Caco-2 (cell line): Measurements from ENCODE around the gene RBM12. TPM values are rescaled to one million over a fixed set of nuclear protein-coding genes. Genes with fewer than 3 reads are reported as not detected.

ENCODE experiments used
- BruUV-seq: library from RNA; stranded (reverse); fragments of 400-500 nt; replicated peaks from 2 replicates; lab custom pipeline; 2021; lab: Mats Ljungman, UMichigan
- CTCF ChIA-PET: fragments of 300-600 bp; sonication (Branson Sonifier 250); formaldehyde crosslinking; loops from one replicate; lab custom pipeline; 2022; ENCODE audit warnings: antibody characterized with exemption; lab: Charles Lee
- POLR2A ChIA-PET: fragments of 300-600 bp; sonication (Branson Sonifier 250); formaldehyde crosslinking; loops from one replicate; lab custom pipeline; 2022; ENCODE audit warnings: antibody characterized with exemption; lab: Charles Lee
- DNase-seq, 2 experiments: peaks; one replicate each; pipeline versions ENCODE4 v3.0.0 to v3.0.0-alpha.2; 2020 to 2022
- H3K27me3 ChIP-seq: replicated peaks from 2 replicates; pipeline ENCODE4 v1.6.0; 2011; ENCODE audit warnings: low read length; ENCODE audit not compliant: control insufficient read depth, insufficient read depth
- H3K36me3 ChIP-seq: 2 replicates; pipeline ENCODE4 v1.5.1; 2011; ENCODE audit warnings: low read length; ENCODE audit not compliant: control insufficient read depth, insufficient read depth
- H3K4me1 ChIP-seq: fragments of 250-450 bp; sonication (Bioruptor Pico); 2 replicates; pipeline ENCODE4 v1.5.1; 2020; ENCODE audit warnings: mild to moderate bottlenecking
- H3K4me3 ChIP-seq: 2 replicates; pipeline ENCODE4 v1.5.1; 2011; ENCODE audit warnings: low read depth, mild to moderate bottlenecking, control low read depth, low read length
- H3K9me3 ChIP-seq: fragments of 250-450 bp; sonication (Bioruptor Pico); 2 replicates; pipeline ENCODE4 v1.5.1; 2020; ENCODE audit warnings: mild to moderate bottlenecking, moderate library complexity
- H3K27ac Mint-ChIP-seq: one replicate; pipeline ENCODE4 v1.8.0; 2022; ENCODE audit warnings: mixed read lengths; ENCODE audit not compliant: unreplicated experiment
- H3K27me3 Mint-ChIP-seq: one replicate; pipeline ENCODE4 v1.8.0; 2022; ENCODE audit warnings: mixed read lengths; ENCODE audit not compliant: insufficient read depth, unreplicated experiment
- H3K36me3 Mint-ChIP-seq: one replicate; pipeline ENCODE4 v1.8.0; 2022; ENCODE audit warnings: mild to moderate bottlenecking, mixed read lengths; ENCODE audit not compliant: insufficient read depth, unreplicated experiment
- H3K4me1 Mint-ChIP-seq: one replicate; pipeline ENCODE4 v1.8.0; 2022; ENCODE audit warnings: low read depth, mixed read lengths; ENCODE audit not compliant: unreplicated experiment
- H3K4me3 Mint-ChIP-seq: one replicate; pipeline ENCODE4 v1.8.0; 2022; ENCODE audit warnings: mild to moderate bottlenecking, moderate library complexity, mixed read lengths; ENCODE audit not compliant: unreplicated experiment
- H3K9me3 Mint-ChIP-seq: one replicate; pipeline ENCODE4 v1.8.0; 2022; ENCODE audit warnings: mixed read lengths; ENCODE audit not compliant: unreplicated experiment
- CTCF ChIP-seq, 2 experiments: fragments of 200-600 bp in 1 of 2; IDR thresholded peaks; 1 replicate in 1 of 2; 2 replicates in 1 of 2; pipeline versions ENCODE4 v1.5.1 to v1.8.0; 2011 to 2022; ENCODE audit warnings: antibody characterized with exemption in 1 of 2, control low read depth in 1 of 2, inconsistent platforms in 1 of 2, low read depth in 1 of 2, low read length in 1 of 2, mild to moderate bottlenecking in 1 of 2, moderate library complexity in 1 of 2; ENCODE audit not compliant: insufficient read depth in 1 of 2, severe bottlenecking in 1 of 2, unreplicated experiment in 1 of 2
- intact Hi-C: fragments of 100-400 bp; cut with micrococcal nuclease; formaldehyde crosslinking; loops from one replicate; pipeline ENCODE4 v1.10.0; 2022; ENCODE audit not compliant: unreplicated experiment
- total RNA-seq: library from RNA; stranded (reverse); gene quantifications from 2 replicates; pipeline ENCODE4 v1.2.3, GENCODE V29; 2022

RBM12 gene
- total RNA-seq, 1 experiment from 2014 or later: 147 TPM

GRCh38 chr20:35704514-35705261 lies 40.0 kb upstream of the RBM12 start:
- Histone ChIP-seq H3K9me3 (no peaks in the 10 kb centered on the region), H3K4me3 (no peak overlapping the region), H3K36me3 (peaks cover 8% of the 10 kb centered on the region), H3K4me1 (peaks cover 11% of the 10 kb centered on the region; the same call in 1 of the 2 replicates), H3K27me3 (no peaks in the 10 kb centered on the region)
- ChIA-PET CTCF (no interaction called here), POLR2A (interaction anchor here (0.6 kb wide), 1 partner anchor 533 kb away, joined by 6 read pairs; no protein-coding TSS in a partner anchor)
- intact Hi-C loops: no loop called here
- TF ChIP-seq CTCF (IDR thresholded peaks at IDR 0.05; ENCODE audit: insufficient read depth in 1 of 2, low read depth in 1 of 2, low read length in 1 of 2, severe bottlenecking in 1 of 2, unreplicated experiment in 1 of 2): no peak
- no peaks in the 10 kb centered on the region for H3K27me3 Mint-ChIP-seq
- peaks cover 100% of the 10 kb centered on the region for H3K36me3 Mint-ChIP-seq
- H3K4me3 Mint-ChIP-seq: no peak overlapping the region
- DNase-seq: no peak
- H3K9me3 Mint-ChIP-seq: no peaks in the 10 kb centered on the region
- peaks cover 21% of the 10 kb centered on the region for H3K4me1 Mint-ChIP-seq
- no TSS peak for BruUV-seq
- peak overlapping the region; percentile 47 for H3K27ac Mint-ChIP-seq

GRCh38 chr20:35702824-35703695 lies 38.4 kb upstream of the RBM12 start:
- BruUV-seq: no TSS peak
- intact Hi-C loops: no loop called here
- H3K36me3 ChIP-seq: peaks cover 8% of the 10 kb centered on the region
- ChIA-PET POLR2A (interaction anchor here (1.0 to 1.5 kb wide), 4 partner anchors 8 to 417 kb away, joined by 3 to 6 read pairs (median 3); partner anchors contain the start of gene RBM39), CTCF (interaction anchor here (0.8 kb wide), 1 partner anchor 251 kb away, joined by 3 read pairs; the partner anchor contains the start of gene SCAND1)
- peak overlapping the region; percentile 36 for H3K4me3 Mint-ChIP-seq
- peaks cover 100% of the 10 kb centered on the region for H3K36me3 Mint-ChIP-seq
- no peaks in the 10 kb centered on the region for H3K9me3 ChIP-seq
- no peak for DNase-seq
- peaks cover 15% of the 10 kb centered on the region for H3K4me1 ChIP-seq
- H3K9me3 Mint-ChIP-seq: no peaks in the 10 kb centered on the region
- TF ChIP-seq CTCF (IDR thresholded peaks at IDR 0.05; ENCODE audit: insufficient read depth in 1 of 2, low read depth in 1 of 2, low read length in 1 of 2, severe bottlenecking in 1 of 2, unreplicated experiment in 1 of 2): no peak
- H3K27ac Mint-ChIP-seq: peak overlapping the region; percentile 47
- H3K27me3 ChIP-seq: no peaks in the 10 kb centered on the region
- no peaks in the 10 kb centered on the region for H3K27me3 Mint-ChIP-seq
- H3K4me3 ChIP-seq: no peak overlapping the region
- peaks cover 26% of the 10 kb centered on the region for H3K4me1 Mint-ChIP-seq
